ENCODE data around the gene RDH12.

The RDH12 gene

GRCh38 chr14:67674480-67675218, 27.0 kb upstream of the RDH12 start, which contains the start of gene VTI1B:
Gene VTI1B (minus strand): TSS chr14:67674632. CDS start chr14:67674489, 143 bp downstream.
- ATAC-seq: peak; percentile 95
- TF ChIP-seq PATZ1 (CRISPR knock-in tag; IDR thresholded peaks at IDR 0.05; ENCODE audit: borderline replicate concordance) (no peak), ISL1 (CRISPR knock-in tag; IDR thresholded peaks at IDR 0.05) (no peak), SNAI2 (CRISPR knock-in tag; IDR thresholded peaks at IDR 0.05) (no peak), POU6F1 (CRISPR knock-in tag; IDR thresholded peaks at IDR 0.05; ENCODE audit: borderline replicate concordance, low read depth) (no peak), ZFP30 (CRISPR knock-in tag; IDR thresholded peaks at IDR 0.05) (no peak), ZNF8 (CRISPR knock-in tag; IDR thresholded peaks at IDR 0.05) (no peak), TSHZ2 (CRISPR knock-in tag; IDR thresholded peaks at IDR 0.05) (no peak)

- ATAC-seq: no peak
These were observed 26.5 kb upstream of the RDH12 start for GRCh38 chr14:67675219-67675582.

GRCh38 chr14:67679006-67679405, 22.7 kb upstream of the RDH12 start:
- TF ChIP-seq TSHZ2 (CRISPR knock-in tag; IDR thresholded peaks at IDR 0.05) (no peak), TOX (CRISPR knock-in tag; IDR thresholded peaks at IDR 0.05; ENCODE audit: borderline replicate concordance) (no peak), ZNF565 (CRISPR knock-in tag; conservative IDR thresholded peaks at IDR 0.05; ENCODE audit: low read depth) (no peak), POU6F1 (CRISPR knock-in tag; IDR thresholded peaks at IDR 0.05; ENCODE audit: borderline replicate concordance, low read depth) (no peak), ZNF70 (CRISPR knock-in tag; IDR thresholded peaks at IDR 0.05) (no peak), ZFP30 (CRISPR knock-in tag; IDR thresholded peaks at IDR 0.05) (no peak), OSR1 (CRISPR knock-in tag; IDR thresholded peaks at IDR 0.05) (no peak), ZC3H10 (CRISPR knock-in tag; IDR thresholded peaks at IDR 0.05) (no peak), ISL1 (CRISPR knock-in tag; IDR thresholded peaks at IDR 0.05) (no peak), RARB (CRISPR knock-in tag; IDR thresholded peaks at IDR 0.05) (no peak), ESRRG (CRISPR knock-in tag; IDR thresholded peaks at IDR 0.05) (no peak), SNAI2 (CRISPR knock-in tag; IDR thresholded peaks at IDR 0.05) (no peak), BACH2 (CRISPR knock-in tag; IDR thresholded peaks at IDR 0.05; ENCODE audit: borderline replicate concordance) (no peak), TCF4 (CRISPR knock-in tag; IDR thresholded peaks at IDR 0.05; ENCODE audit: borderline replicate concordance) (no peak), CSRNP3 (CRISPR knock-in tag; IDR thresholded peaks at IDR 0.05) (no peak), CREB5 (CRISPR knock-in tag; IDR thresholded peaks at IDR 0.05; ENCODE audit: low read depth) (no peak), ZNF8 (CRISPR knock-in tag; IDR thresholded peaks at IDR 0.05) (no peak), CSDC2 (CRISPR knock-in tag; IDR thresholded peaks at IDR 0.05) (no peak)
- no peak for ATAC-seq

More at GRCh38 chr14:67675219-67675582, 26.5 kb upstream of the RDH12 start:
- no peak for TF ChIP-seq ZNF565 (CRISPR knock-in tag; conservative IDR thresholded peaks at IDR 0.05; ENCODE audit: low read depth)
